IPS-NIHi7 (cell line): Measurements from ENCODE around the gene PTPN22.

Experiments
- DNase-seq: peaks from one replicate; pipeline ENCODE4 v3.0.0; 2012; ENCODE audit warnings: mixed read lengths; ENCODE audit errors: extremely low spot score

PTPN22 gene

DNA sequence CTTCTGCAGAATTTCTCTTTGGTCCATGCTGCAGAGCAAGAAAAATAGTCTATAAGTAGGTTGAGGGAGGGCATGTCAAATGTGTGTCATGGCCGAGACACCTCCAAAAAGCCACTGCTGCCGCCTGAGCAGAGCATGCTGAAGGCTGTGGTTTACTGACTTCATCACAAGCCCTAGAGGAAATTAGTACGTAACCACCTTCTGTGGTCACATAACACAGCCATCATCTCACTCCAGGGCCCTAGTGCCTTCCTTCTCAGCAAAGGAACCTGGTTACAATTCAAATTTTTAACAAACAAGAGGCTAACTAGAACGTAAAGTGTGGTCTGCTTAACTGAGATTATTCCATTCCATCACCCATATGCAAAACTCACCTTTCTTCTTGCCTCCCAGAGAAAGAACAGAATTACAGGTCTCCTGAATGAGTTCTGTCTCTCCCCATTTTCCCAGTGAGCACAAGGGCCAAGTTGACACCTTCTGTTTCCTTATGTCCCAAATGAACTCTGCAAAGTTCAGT lies at the start of gene PTPN22:
PTPN22 (minus strand) TSS at position 116 of the 517 bp plus-strand sequence.
- DNase-seq, result no peak

DNA sequence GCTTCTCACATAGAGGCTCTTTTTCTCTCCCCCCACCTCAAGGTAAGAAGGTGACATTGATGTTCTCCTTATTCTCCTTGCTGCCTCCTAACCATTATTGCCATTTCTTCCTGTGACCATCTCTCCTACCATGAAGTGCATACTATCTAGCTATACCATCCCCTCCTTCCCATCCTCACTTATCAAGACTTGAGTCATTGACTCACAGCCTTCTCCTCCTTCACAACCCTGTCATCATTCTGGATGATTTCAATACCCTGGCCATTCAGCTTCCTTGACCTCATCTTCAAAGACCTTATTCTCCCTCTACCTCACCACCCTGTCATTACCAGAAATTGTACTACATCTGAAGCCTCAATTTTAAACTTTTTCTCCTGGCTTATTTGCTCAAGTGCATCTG lies 46.7 kb upstream of the PTPN22 start:
- no peak for DNase-seq

DNA sequence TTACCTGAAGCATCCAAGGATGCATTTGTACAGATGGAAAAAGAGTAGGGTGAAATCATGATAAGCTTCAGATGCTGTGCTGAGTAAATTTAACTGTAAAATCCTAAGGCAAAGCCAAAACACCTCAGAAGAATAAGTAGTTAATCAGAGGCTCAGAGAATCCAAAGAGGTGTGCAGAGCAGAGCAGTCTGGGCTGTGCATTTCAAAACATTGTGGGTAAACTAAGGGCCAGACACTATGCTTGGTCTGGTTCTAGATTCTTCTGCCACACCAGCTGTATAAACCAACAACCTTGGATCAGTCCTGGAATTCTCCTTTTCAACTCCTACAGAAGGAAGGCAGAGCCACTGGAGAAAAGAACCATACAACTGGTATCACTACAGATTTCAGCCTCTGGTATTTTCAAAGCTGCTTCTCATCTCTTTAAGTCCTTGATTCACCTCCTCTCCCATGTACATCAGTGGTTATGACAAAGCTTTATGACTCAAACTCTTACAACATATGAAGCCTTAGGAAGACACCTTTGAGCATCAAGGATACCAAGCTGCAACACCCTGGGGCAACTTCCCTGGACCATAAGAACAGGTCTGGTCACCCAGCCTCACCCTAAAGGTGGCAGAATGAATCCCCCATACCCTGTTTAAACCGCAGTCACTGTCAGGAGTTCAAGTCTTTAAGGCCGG lies 46.0 kb upstream of the PTPN22 start:
- no peak for DNase-seq

DNA sequence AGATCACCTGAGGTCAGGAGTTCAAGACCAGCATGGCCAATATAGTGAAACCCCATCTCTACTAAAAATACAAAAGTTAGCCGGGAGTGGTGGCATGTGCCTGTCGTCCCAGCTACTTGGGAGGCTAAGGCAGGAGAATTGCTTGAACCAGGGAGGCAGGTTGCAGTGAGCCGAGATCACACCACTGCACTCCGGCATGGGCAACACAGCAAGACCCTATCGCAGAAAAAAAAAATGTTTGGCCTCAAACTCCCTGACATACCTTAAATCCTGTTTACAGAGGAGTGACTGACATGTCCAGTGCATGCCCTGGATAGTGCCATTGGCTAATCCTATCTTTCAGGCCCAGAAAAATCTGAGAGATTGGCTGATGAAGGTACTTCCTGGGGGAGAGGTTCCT lies 45.5 kb upstream of the PTPN22 start:
- no peak for DNase-seq

DNA sequence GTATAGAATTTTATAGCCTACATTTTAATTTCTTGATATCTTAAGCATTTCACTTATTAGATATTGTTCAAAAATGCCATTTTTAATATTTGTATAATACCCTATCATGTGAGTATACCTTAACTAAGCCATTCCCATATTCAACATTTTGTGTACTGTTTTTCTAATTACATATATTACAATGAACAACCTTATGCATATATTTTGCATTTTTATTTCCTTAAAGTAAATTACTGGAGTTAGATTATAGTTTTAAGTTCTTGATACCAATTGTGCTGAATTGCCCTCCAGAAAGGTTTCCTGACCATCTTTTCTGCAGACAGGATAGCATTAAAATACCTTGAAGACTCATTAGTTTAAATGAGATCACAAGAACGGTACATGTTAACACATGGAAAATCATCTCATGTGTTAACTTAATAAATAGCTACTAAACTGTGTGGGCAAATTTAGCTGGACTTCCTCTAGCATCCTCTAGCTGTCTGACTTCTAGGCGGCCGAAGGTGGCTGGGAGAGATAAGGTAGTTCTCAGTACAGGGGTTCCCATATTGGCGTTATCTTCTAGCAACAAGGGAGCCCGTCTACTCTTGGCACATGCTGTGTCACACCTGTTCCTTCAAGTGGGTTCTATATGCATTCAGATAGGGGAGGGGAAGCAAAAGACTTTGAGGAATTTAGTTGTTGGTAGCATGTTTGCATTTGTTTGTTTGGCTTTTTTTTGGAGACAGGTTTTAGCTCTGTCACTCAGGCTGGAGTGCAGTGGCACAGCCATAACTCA lies 42.6 kb upstream of the PTPN22 start:
- DNase-seq, result no peak

DNA sequence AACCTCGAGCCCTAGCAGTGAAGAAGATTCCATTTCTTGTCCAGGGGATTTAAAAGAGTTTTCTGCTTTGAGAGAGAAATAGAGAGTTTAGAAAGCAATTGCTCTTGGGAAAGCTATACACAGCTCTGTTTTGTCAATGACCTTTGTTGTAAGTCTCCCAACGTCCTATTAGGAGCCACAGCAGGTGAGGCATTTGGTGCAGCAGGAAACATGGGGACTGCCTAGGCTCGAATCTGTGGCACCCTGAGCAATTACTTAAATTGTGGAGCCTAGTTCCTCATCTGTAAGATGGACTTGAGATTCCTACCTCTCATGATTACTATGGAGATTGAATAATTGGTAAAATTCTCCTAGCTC lies 41.8 kb upstream of the PTPN22 start:
- no peak for DNase-seq

DNA sequence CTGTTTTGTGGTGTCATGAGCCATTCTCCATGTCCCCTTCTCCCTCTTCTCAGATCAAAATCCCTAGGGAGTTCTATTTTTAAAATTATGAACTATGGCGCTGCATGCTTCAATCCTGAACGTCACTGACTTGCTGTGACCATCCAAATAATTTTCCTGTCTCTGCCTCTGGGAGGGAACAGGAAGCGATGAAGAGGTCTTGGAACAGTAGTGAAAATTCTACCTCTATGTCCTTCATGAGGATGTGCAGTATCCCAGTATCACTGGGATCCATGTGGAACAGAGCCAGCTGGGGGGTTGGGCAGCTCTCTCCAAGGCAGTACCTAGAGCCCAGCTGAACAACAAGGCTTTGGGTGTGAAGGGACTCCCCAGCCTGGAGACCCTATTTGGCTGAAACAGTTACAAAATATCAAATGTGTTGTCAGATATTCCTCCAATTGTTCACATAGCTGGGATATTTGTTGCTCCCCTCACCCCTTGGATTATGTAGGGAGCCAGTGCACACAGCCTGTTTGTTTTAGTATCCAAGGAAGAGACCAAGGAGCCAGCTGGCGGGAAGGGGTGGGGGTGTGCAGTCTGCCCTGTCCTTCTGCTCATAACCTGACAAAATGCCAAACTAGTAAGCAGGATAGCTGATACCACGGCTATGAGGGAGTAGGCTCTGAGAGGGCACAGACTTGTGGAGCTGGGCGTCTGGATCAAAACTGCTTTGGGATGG lies 41.2 kb upstream of the PTPN22 start:
- DNase-seq, result no peak

DNA sequence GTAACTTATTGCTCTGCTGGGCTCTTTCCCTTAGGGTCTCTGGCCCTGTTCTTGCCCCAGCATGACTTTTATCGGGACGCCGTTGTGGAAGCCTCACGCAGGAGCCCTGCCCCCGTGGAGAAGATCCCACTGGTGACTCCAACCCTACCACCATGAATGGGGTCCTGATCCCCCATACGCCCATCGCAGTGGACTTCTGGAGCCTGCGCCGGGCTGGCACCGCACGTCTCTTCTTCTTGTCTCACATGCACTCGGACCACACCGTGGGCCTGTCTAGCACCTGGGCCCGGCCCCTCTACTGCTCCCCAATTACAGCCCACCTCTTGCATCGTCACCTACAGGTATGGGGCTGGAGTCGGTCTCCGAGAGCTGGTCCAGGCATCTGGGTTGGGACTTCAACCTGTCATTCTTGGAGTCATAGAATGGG lies 33.9 kb upstream of the PTPN22 start:
- peak; percentile 78 for DNase-seq

DNA sequence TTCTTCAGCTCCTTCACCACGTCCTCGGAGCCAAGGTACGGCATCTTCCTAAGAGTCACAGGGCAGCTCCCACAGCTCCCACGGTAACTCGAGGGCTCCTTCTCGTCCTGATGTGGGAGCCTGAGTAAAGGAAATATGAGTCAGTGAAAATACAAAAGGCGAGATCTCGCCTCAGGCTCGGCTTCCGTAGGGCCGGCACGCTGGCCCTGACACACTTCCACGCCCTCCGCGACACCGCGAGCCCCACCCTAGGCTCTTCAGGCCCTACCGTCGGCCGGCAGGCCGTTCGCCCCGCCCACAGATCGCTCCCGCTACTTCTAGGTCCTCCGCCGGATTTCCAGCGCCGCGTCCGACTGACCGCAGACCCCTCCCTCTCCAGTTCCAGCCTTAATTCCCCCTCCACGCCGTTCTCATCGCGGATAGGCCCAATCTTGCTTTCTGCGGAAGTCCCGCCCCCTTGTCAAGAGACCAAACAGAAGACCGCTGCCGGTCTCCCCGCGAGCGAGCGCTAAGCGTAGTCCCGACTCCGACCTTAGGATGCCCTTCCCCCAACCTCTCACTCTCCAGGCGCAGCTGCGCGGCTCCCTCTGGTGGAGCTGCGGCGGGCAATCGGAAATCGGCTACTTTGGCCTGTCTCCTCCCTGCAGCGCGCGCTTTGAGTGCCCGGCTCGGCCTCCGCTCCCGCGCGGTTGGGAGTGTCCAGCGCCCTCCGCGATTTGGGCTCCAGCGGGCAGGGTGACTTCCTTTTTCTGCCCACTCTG lies 33.3 kb upstream of the PTPN22 start, which contains the start of the genes AP4B1 and DCLRE1B:
AP4B1 (minus strand) TSS at position 126 of the 761 bp plus-strand sequence; CDS start at position 44, 82 bp downstream.
DCLRE1B (plus strand) TSS at position 653 of the 761 bp plus-strand sequence. CDS start 261 bp downstream, outside the sequence.
- DNase-seq, result peak; percentile 99

DNA sequence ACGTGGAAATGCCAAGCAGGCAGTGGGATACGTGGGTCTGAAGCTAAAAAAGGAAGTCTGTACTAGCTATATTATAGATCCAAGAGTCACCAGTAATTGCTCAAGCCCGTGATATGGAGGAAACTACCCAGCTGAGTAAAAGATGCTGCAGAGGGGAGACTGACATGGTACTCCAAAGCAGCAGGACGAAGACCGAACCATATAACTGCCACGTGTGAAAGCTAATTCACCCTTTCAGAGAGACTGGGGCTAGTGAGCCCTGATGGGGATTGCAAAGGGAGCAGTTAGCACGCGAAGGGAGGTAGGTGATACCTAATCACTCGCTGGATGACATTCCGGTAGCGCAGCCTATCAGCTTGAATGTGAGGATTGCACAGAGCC lies 32.8 kb upstream of the PTPN22 start:
- peak; percentile 65 for DNase-seq

DNA sequence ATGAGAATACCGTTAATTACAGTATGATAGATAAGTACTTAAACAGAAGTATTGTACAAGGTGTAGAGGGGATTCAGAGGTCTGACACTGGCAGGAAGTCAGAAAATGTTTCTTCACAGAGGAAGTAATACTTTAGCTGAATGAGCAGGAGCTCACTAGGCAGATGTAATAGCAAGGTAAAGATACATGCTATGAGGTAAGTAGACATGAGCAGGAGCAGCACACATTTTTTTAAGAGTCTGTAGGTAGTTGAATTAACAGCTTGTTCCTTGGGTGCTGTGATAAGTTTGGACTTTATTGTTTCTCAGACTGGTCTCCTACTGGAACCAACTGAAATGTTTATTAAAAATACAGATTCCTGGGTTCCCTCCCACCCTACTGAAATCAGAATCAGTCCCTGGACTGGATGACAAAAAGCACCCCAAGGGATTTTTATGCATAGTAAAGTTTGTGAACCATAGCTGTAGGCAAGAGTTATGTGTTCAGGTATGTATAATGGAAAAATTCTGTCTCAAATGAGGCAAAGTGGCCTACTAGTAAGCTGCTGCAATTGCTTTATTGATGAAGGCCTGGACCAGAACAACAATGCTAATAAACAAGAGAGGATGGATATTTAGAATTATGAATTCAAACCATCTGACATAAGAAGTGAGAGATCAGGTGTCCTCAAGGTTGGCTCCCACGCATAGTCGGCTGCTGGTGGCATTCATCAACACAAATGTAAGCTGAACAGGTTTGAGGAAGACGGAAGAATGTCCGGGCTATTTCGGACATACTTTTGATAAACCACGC lies 32.2 kb upstream of the PTPN22 start:
- no peak for DNase-seq

DNA sequence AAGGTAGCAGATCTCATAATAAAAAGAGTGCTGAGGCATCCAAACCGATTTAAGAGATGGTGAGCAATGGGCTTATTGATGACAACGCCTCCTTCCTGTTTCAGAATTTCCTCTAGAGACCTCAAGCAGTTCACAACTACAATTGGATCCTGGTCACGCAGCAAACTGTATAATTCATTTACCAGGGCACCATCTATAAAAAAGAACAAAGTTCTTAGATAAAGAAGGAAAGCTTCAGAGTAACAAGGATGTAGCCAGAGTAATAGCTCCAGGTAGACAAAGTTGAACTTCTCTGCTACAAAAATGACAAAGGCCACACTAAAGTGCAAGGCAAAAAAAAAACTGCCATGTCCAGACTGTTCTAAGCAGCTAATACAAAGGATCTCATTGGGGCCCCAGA lies 29.7 kb upstream of the PTPN22 start:
- no peak for DNase-seq

DNA sequence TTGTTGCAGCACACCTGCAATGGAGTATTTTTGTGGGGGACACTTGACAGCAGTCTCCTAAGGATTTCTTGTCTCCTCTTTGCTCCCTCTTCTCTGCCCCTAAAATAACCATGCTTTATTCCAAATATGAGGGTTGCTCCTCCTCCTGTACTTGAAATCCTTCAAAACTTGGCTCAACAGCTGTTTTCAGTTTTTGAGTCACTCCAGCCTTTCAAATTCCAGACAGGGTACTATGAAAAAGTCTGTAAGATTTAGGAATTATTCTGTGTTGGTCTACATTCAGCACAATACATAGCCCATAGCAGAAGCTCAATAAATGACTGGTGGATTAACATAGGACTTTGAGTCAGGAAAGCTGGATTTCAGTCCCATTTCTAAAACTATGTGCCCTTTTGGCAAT lies 27.6 kb upstream of the PTPN22 start:
- no peak for DNase-seq

DNA sequence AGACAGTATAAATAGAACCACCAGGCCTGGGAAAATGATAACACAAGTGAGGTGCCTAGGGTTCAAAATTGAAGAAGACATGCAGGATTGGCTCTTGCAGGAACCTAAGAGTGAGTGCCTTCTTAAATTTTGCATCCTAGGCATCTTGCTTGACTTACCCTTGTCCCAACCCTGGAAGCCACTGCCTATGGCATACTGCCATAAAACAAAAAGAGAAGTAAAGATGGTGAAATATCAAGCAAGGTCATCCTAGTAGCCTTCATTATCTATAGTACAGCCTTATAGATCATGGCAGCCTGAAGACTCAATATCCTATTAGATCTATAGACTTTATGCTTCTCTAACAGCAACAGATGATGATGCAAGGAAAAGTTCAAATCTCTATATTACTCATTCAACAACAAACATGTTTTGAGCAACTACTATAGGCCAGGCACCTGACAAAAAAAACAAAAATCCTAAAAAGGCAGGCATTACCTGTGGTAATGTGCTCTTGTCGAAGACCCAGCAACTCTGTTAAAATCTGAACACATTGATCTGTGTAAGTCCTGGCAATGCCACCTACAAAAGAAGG lies 26.8 kb upstream of the PTPN22 start:
- no peak for DNase-seq

DNA sequence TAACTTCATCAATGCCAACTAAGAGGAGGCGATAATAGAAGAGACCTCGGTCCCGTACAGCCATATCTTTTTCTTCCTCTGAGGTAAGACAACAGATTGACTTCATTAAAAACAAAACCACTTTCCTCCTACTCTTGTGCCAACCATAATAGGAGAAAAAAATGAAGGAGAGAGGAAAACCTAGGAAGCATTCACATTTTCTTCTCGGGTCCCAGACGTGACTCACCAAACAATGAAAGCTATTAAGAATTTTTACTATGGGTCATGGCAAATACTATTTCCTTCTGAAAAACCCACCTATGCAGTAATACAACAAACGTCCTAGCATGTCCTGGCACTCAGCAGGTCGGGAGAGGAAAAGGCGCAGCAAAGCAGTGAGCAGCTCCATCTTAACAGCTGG lies 24.4 kb upstream of the PTPN22 start:
- DNase-seq, result no peak

DNA sequence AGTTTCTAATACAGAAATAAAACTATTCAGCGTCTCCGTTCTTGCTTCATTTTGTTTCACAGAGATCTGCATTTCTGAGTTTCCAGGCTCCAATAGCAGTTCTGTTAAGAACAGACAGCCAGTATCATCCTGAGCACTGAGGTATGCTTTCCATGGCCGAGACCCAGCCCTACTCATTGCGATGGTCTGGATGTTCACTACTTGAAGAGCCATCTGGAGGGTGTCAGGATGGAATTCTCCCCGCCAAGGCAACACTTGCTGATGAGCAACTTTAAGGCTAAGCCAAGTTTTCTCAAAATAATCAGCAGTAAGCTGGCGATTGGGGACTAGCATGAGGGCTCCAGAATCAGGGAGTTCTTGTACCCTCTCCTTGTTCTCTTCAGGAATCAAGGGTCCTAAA lies 23.6 kb upstream of the PTPN22 start:
- DNase-seq, result no peak

DNA sequence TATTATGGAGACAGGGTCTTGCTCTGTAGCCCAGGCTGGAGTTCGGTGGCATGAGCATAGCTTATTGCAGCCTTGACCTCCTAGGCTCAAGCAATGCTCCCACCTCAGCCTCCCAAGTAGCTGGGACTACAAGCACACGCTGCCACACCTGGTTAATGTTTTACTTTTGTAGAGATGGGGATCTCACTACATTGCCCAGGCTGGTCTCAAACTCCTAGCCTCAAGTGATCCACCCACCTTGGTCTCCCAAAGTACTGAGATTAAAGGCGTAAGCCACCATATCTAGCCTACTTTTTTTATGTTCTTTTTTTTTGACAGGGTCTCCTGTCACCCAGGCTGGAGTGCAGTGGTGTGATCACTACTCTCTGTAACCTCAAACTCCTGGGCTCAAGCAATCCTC lies 21.8 kb upstream of the PTPN22 start:
- DNase-seq, result no peak

DNA sequence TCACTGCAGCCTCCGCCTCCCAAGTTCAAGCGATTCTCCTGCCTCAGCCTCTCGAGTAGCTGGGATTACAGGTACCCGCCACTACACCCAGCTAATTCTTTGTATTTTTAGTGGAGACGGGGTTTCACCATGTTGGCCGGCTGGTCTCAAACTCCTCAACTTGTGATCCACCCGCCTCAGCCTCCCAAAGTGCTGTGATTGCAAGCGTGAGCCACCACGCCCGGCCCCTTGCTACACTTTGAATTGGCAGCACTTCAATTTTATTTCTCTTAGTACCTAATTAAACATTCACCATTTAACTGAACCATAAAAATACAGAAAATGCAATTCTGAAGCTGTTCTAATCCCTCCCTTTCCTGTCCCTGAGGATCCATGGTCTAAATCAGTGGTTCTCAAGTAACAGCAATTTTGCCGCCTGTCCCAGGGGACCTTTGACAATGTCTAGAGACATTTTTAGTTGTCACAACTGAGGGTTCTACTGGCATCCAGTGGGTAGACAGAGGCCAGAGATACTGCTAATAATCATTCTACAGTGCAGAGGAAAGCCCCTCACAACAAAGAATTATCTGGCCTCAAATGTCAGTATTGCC lies 20.2 kb upstream of the PTPN22 start:
- no peak for DNase-seq

DNA sequence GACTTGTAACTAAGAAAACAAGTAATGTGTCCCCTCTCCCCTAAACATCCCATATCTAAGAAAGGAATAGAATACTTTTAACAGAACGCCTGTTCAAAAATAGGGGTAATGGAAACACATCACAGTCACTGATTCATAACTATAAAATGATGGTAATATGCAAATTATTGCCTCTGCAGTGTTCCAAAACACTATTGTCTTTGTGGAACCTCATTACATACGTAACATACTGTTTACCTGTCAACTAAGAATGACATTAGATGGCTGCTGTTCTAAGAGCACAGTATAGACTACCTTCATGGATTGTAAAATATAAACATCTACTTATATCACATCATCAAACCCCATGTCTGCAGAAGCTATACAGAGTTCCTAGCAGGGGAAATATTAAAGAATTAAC lies 19.3 kb upstream of the PTPN22 start:
- DNase-seq, result no peak
